ENCODE results near the gene ZNF653. TPM values are rescaled to one million over a fixed set of nuclear protein-coding genes. Genes with fewer than 3 reads are reported as not detected.

Gene ZNF653
- total RNA-seq, 2 donors from 2014 or later: 12.3 to 12.6 TPM

- H3K27me3 ChIP-seq (ENCODE audit: control insufficient read depth, insufficient read depth, low read length, poor library complexity, severe bottlenecking): no peaks in the 10 kb centered on the region
- Mint-ChIP-seq H3K4me1 (no peaks in the 10 kb centered on the region), H3K27me3 (ENCODE audit: insufficient read depth) (no peaks in the 10 kb centered on the region), H3K9me3 (no peaks in the 10 kb centered on the region), H3K4me3 (no peak overlapping the region), H3K36me3 (ENCODE audit: low read depth) (peaks cover 29% of the 10 kb centered on the region), H3K27ac (no peak overlapping the region)
- peak; percentile 53 for DNase-seq
- H3K9ac ChIP-seq (ENCODE audit: extremely low read depth, low read length, poor library complexity, severe bottlenecking): no peak overlapping the region
- H3K27ac ChIP-seq (ENCODE audit: low read depth, low read length): no peak overlapping the region
- H3K36me3 ChIP-seq (ENCODE audit: control insufficient read depth, insufficient read depth, low read length): peaks cover 28% of the 10 kb centered on the region
- 94 to 97% methylated on average over 15 to 20 of the region's 20 CpGs for WGBS, 2 experiments (ENCODE audit: insufficient coverage in 1 of 2, insufficient read length in 1 of 2)
- TF ChIP-seq CTCF (conservative IDR thresholded peaks at IDR 0.05): no peak
- H3K9me3 ChIP-seq (ENCODE audit: control insufficient read depth, low read length): no peaks in the 10 kb centered on the region
- no peaks in the 10 kb centered on the region for H3K4me1 ChIP-seq (ENCODE audit: control insufficient read depth, insufficient read depth, low read length)
- no peak overlapping the region for H3K4me3 ChIP-seq (ENCODE audit: low read length)
Observed at GRCh38 chr19:11513946-11514345, 8.3 kb upstream of the ZNF653 start.

GRCh38 chr19:11510444-11510843, 4.8 kb upstream of the ZNF653 start:
- Histone ChIP-seq H3K9ac (ENCODE audit: extremely low read depth, low read length, poor library complexity, severe bottlenecking) (no peak overlapping the region), H3K27ac (ENCODE audit: low read depth, low read length) (no peak overlapping the region), H3K36me3 (ENCODE audit: control insufficient read depth, insufficient read depth, low read length) (peaks cover 19% of the 10 kb centered on the region), H3K27me3 (ENCODE audit: control insufficient read depth, insufficient read depth, low read length, poor library complexity, severe bottlenecking) (no peaks in the 10 kb centered on the region), H3K4me1 (ENCODE audit: control insufficient read depth, insufficient read depth, low read length) (no peaks in the 10 kb centered on the region), H3K9me3 (ENCODE audit: control insufficient read depth, low read length) (no peaks in the 10 kb centered on the region), H3K4me3 (ENCODE audit: low read length) (no peak overlapping the region)
- no peak for TF ChIP-seq CTCF (conservative IDR thresholded peaks at IDR 0.05)
- peaks cover 21% of the 10 kb centered on the region for H3K36me3 Mint-ChIP-seq (ENCODE audit: low read depth)
- no peaks in the 10 kb centered on the region for H3K27me3 Mint-ChIP-seq (ENCODE audit: insufficient read depth)
- WGBS, 2 experiments (ENCODE audit: insufficient coverage in 1 of 2, insufficient read length in 1 of 2): 92 to 93% methylated on average over 3 to 8 of the region's 8 CpGs
- no peak overlapping the region for H3K27ac Mint-ChIP-seq
- H3K4me3 Mint-ChIP-seq: no peak overlapping the region
- H3K9me3 Mint-ChIP-seq: no peaks in the 10 kb centered on the region
- no peaks in the 10 kb centered on the region for H3K4me1 Mint-ChIP-seq
- no peak for DNase-seq

DNA sequence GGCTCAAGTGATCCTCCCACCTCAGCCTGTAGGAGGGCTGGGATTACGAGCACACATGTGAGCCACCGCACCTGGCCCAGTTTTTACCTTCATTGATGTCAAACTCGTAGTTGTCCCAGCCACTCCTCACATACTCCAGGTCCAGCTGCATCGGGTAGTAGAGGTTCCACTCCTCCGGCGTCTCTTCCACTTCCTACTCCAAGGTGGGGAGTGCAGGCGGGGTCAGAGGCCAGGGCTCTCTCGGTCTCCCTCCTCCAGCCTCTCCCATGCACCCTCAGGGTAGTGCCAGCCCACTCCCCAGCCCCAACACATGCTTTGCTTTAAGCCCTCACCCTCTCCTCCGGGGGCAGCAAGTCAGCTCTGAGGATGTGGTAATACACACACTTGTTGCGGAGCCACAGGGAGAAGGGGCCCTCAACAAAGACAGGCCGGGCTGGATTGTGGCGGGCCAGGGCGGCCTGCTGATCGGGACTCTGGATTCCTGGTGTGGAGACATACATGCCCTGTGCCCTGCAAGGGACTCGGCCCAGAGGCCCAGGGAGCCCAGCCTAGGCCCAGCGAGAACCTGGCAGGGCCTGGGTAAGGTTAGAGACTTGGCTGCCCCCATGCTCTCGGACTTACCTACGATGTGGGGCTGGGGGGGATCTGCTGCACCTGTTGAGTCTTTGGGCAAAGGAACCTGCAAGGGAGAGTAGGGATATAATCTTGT, 1.9 kb upstream of the ZNF653 start:
- no peak for TF ChIP-seq CTCF (conservative IDR thresholded peaks at IDR 0.05)
- no peaks in the 10 kb centered on the region for H3K27me3 Mint-ChIP-seq (ENCODE audit: insufficient read depth)
- Histone ChIP-seq H3K4me3 (ENCODE audit: low read length) (no peak overlapping the region), H3K9ac (ENCODE audit: extremely low read depth, low read length, poor library complexity, severe bottlenecking) (no peak overlapping the region), H3K27me3 (ENCODE audit: control insufficient read depth, insufficient read depth, low read length, poor library complexity, severe bottlenecking) (no peaks in the 10 kb centered on the region), H3K4me1 (ENCODE audit: control insufficient read depth, insufficient read depth, low read length) (no peaks in the 10 kb centered on the region), H3K9me3 (ENCODE audit: control insufficient read depth, low read length) (no peaks in the 10 kb centered on the region), H3K27ac (ENCODE audit: low read depth, low read length) (no peak overlapping the region), H3K36me3 (ENCODE audit: control insufficient read depth, insufficient read depth, low read length) (peaks cover 9% of the 10 kb centered on the region)
- H3K4me1 Mint-ChIP-seq: peaks cover 7% of the 10 kb centered on the region
- H3K4me3 Mint-ChIP-seq: no peak overlapping the region
- WGBS, 2 experiments (ENCODE audit: insufficient coverage in 1 of 2, insufficient read length in 1 of 2): 91 to 98% methylated on average over 9 to 18 of the region's 18 CpGs
- no peak for DNase-seq
- no peaks in the 10 kb centered on the region for H3K9me3 Mint-ChIP-seq
- peak overlapping the region; percentile 26 for H3K27ac Mint-ChIP-seq
- peaks cover 13% of the 10 kb centered on the region for H3K36me3 Mint-ChIP-seq (ENCODE audit: low read depth)

All from endodermal cell (in vitro differentiated cells).